ENCODE results near the gene ADCK1. TPM values are rescaled to one million over a fixed set of nuclear protein-coding genes. Genes with fewer than 3 reads are reported as not detected.
"Not testable (repeated sequence)": the region's sequence is repeated elsewhere in the genome, so short reads cannot be mapped to it uniquely, and the experiment has no call there.

Gene ADCK1
- total and polyA plus RNA-seq, 4 experiments from 2014 or later: 5.2 to 12.0 (median 5.4) TPM

- Mint-ChIP-seq H3K27me3 (no peaks in the 10 kb centered on the region), H3K27ac (no peak overlapping the region), H3K36me3 (peaks cover 16 to 25% of the 10 kb centered on the region in 2 donors), H3K4me1 (peaks cover 0 to 4% (median under 1%) of the 10 kb centered on the region in 4 donors), H3K9me3 (peaks cover 0 to 2% (median 0%) of the 10 kb centered on the region in 8 donors), H3K4me3 (no peak overlapping the region)
- no peaks in the 10 kb centered on the region for H3K9me3 ChIP-seq (ENCODE audit: control insufficient read depth in 1 of 2, low read length in 2 of 2)
- no peaks in the 10 kb centered on the region for H3K4me1 ChIP-seq (ENCODE audit: insufficient read depth, low read length)
- H3K27me3 ChIP-seq (ENCODE audit: insufficient read depth, low read length): no peaks in the 10 kb centered on the region
- CTCF ChIA-PET (ENCODE audit: partially characterized antibody): interaction anchor here (1.4 kb wide), 1 partner anchor 14 kb away, joined by 4 read pairs; no protein-coding TSS in a partner anchor
- intact Hi-C loops (cut with micrococcal nuclease): no loop called here
- H3K36me3 ChIP-seq (ENCODE audit: insufficient read depth, low read length): no peaks in the 10 kb centered on the region
- POLR2A ChIA-PET (ENCODE audit: partially characterized antibody): no interaction called here
- no peak for DNase-seq
- H3K4me3 ChIP-seq (ENCODE audit: low read length in 2 of 2): no peak overlapping the region
- H3K27ac ChIP-seq (ENCODE audit: low read depth, low read length): no peak overlapping the region
These were observed 82.7 kb downstream of the ADCK1 start for GRCh38 chr14:77882636-77883035.

GRCh38 chr14:77883131-77883846, 83.4 kb downstream of the ADCK1 start:
- no peaks in the 10 kb centered on the region for H3K27me3 ChIP-seq (ENCODE audit: insufficient read depth, low read length)
- peak overlapping the region in 1 of 7 donors; percentile 1 for H3K27ac Mint-ChIP-seq
- no peak for DNase-seq
- H3K27ac ChIP-seq (ENCODE audit: low read depth, low read length): no peak overlapping the region
- no peak overlapping the region for H3K4me3 Mint-ChIP-seq
- no peaks in the 10 kb centered on the region for H3K4me1 ChIP-seq (ENCODE audit: insufficient read depth, low read length)
- peaks cover 0 to 4% (median under 1%) of the 10 kb centered on the region in 4 donors for H3K4me1 Mint-ChIP-seq
- POLR2A ChIA-PET (ENCODE audit: partially characterized antibody): no interaction called here
- intact Hi-C loops (cut with micrococcal nuclease): no loop called here
- H3K9me3 ChIP-seq (ENCODE audit: control insufficient read depth in 1 of 2, low read length in 2 of 2): no peaks in the 10 kb centered on the region
- H3K36me3 Mint-ChIP-seq: peaks cover 20 to 32% of the 10 kb centered on the region in 2 donors
- no peaks in the 10 kb centered on the region for H3K36me3 ChIP-seq (ENCODE audit: insufficient read depth, low read length)
- CTCF ChIA-PET (ENCODE audit: partially characterized antibody): interaction anchor here (1.4 kb wide), 1 partner anchor 13 kb away, joined by 4 read pairs; no protein-coding TSS in a partner anchor
- H3K4me3 ChIP-seq (ENCODE audit: low read length in 2 of 2): no peak overlapping the region
- peaks cover 0 to 6% (median 4%) of the 10 kb centered on the region in 8 donors for H3K9me3 Mint-ChIP-seq
- no peaks in the 10 kb centered on the region for H3K27me3 Mint-ChIP-seq

GRCh38 chr14:77883847-77884238, 83.9 kb downstream of the ADCK1 start:
- intact Hi-C loops (cut with micrococcal nuclease): no loop called here
- Mint-ChIP-seq H3K9me3 (peaks cover 0 to 9% (median 6%) of the 10 kb centered on the region in 8 donors), H3K36me3 (peaks cover 26 to 37% of the 10 kb centered on the region in 2 donors), H3K4me1 (peaks cover 0 to 4% (median under 1%) of the 10 kb centered on the region in 4 donors), H3K27ac (no peak overlapping the region), H3K4me3 (no peak overlapping the region), H3K27me3 (no peaks in the 10 kb centered on the region)
- Histone ChIP-seq H3K27me3 (ENCODE audit: insufficient read depth, low read length) (no peaks in the 10 kb centered on the region), H3K4me1 (ENCODE audit: insufficient read depth, low read length) (no peaks in the 10 kb centered on the region), H3K27ac (ENCODE audit: low read depth, low read length) (no peak overlapping the region), H3K36me3 (ENCODE audit: insufficient read depth, low read length) (no peaks in the 10 kb centered on the region), H3K4me3 (ENCODE audit: low read length in 2 of 2) (no peak overlapping the region), H3K9me3 (ENCODE audit: control insufficient read depth in 1 of 2, low read length in 2 of 2) (no peaks in the 10 kb centered on the region)
- CTCF ChIA-PET (ENCODE audit: partially characterized antibody): interaction anchor here (1.4 kb wide), 1 partner anchor 13 kb away, joined by 4 read pairs; no protein-coding TSS in a partner anchor
- DNase-seq: no peak
- POLR2A ChIA-PET (ENCODE audit: partially characterized antibody): no interaction called here

GRCh38 chr14:77885367-77885766, 85.5 kb downstream of the ADCK1 start:
- Mint-ChIP-seq H3K4me1 (peaks cover 0 to 4% (median under 1%) of the 10 kb centered on the region in 4 donors), H3K36me3 (peaks cover 38 to 53% of the 10 kb centered on the region in 2 donors), H3K27ac (no peak overlapping the region), H3K27me3 (no peaks in the 10 kb centered on the region), H3K4me3 (no peak overlapping the region), H3K9me3 (peaks cover 0 to 18% (median 11%) of the 10 kb centered on the region in 8 donors)
- H3K4me1 ChIP-seq (ENCODE audit: insufficient read depth, low read length): no peaks in the 10 kb centered on the region
- ChIA-PET POLR2A (ENCODE audit: partially characterized antibody) (no interaction called here), CTCF (ENCODE audit: partially characterized antibody) (interaction anchor here (2.5 kb wide), 1 partner anchor 23 kb away, joined by 6 read pairs; no protein-coding TSS in a partner anchor)
- H3K4me3 ChIP-seq (ENCODE audit: low read length in 2 of 2): no peak overlapping the region
- DNase-seq: no peak
- intact Hi-C loops (cut with micrococcal nuclease): no loop called here
- no peaks in the 10 kb centered on the region for H3K36me3 ChIP-seq (ENCODE audit: insufficient read depth, low read length)
- H3K27ac ChIP-seq (ENCODE audit: low read depth, low read length): no peak overlapping the region
- no peaks in the 10 kb centered on the region for H3K9me3 ChIP-seq (ENCODE audit: control insufficient read depth in 1 of 2, low read length in 2 of 2)
- H3K27me3 ChIP-seq (ENCODE audit: insufficient read depth, low read length): no peaks in the 10 kb centered on the region

- H3K9me3 ChIP-seq (ENCODE audit: control insufficient read depth in 1 of 2, low read length in 2 of 2): no peaks in the 10 kb centered on the region
- no peaks in the 10 kb centered on the region for H3K27me3 Mint-ChIP-seq
- H3K9me3 Mint-ChIP-seq: peaks cover 0 to 18% (median 11%) of the 10 kb centered on the region in 8 donors
- H3K4me1 Mint-ChIP-seq: peaks cover 0 to 4% (median under 1%) of the 10 kb centered on the region in 4 donors
- ChIA-PET POLR2A (ENCODE audit: partially characterized antibody) (no interaction called here), CTCF (ENCODE audit: partially characterized antibody) (interaction anchor here (2.5 kb wide), 1 partner anchor 24 kb away, joined by 6 read pairs; no protein-coding TSS in a partner anchor)
- DNase-seq: no peak
- no peak overlapping the region for H3K4me3 ChIP-seq (ENCODE audit: low read length in 2 of 2)
- peaks cover 40 to 59% of the 10 kb centered on the region in 2 donors for H3K36me3 Mint-ChIP-seq
- no peaks in the 10 kb centered on the region for H3K27me3 ChIP-seq (ENCODE audit: insufficient read depth, low read length)
- intact Hi-C loops (cut with micrococcal nuclease): no loop called here
- H3K36me3 ChIP-seq (ENCODE audit: insufficient read depth, low read length): no peaks in the 10 kb centered on the region
- H3K4me3 Mint-ChIP-seq: no peak overlapping the region
- H3K4me1 ChIP-seq (ENCODE audit: insufficient read depth, low read length): no peaks in the 10 kb centered on the region
- no peak overlapping the region for H3K27ac Mint-ChIP-seq
- no peak overlapping the region for H3K27ac ChIP-seq (ENCODE audit: low read depth, low read length)
These were observed 86.1 kb downstream of the ADCK1 start for GRCh38 chr14:77886010-77886409.

- H3K9me3 ChIP-seq (ENCODE audit: control insufficient read depth in 1 of 2, low read length in 2 of 2); POLR2A ChIA-PET (ENCODE audit: partially characterized antibody); H3K27me3 Mint-ChIP-seq; H3K4me3 Mint-ChIP-seq; H3K4me1 Mint-ChIP-seq; H3K4me1 ChIP-seq (ENCODE audit: insufficient read depth, low read length); H3K27me3 ChIP-seq (ENCODE audit: insufficient read depth, low read length); DNase-seq; H3K36me3 ChIP-seq (ENCODE audit: insufficient read depth, low read length); H3K4me3 ChIP-seq (ENCODE audit: low read length in 2 of 2); H3K27ac Mint-ChIP-seq; intact Hi-C loops (cut with micrococcal nuclease); H3K27ac ChIP-seq (ENCODE audit: low read depth, low read length): not testable (repeated sequence)
- CTCF ChIA-PET (ENCODE audit: partially characterized antibody): interaction anchor here (0.9 to 1.3 kb wide), 2 partner anchors 26 to 27 kb away, joined by 3 read pairs; no protein-coding TSS in a partner anchor
- H3K9me3 Mint-ChIP-seq: peaks cover 0 to 18% (median 12%) of the 10 kb centered on the region in 8 donors
- H3K36me3 Mint-ChIP-seq: peaks cover 48 to 63% of the 10 kb centered on the region in 2 donors
These were observed 89.0 kb downstream of the ADCK1 start for GRCh38 chr14:77888903-77889302.

GRCh38 chr14:77889971-77890442, 90.1 kb downstream of the ADCK1 start:
- Mint-ChIP-seq H3K9me3 (peaks cover 0 to 18% (median 12%) of the 10 kb centered on the region in 8 donors), H3K4me3 (no peak overlapping the region), H3K4me1 (no peaks in the 10 kb centered on the region), H3K36me3 (peaks cover 49 to 70% of the 10 kb centered on the region in 2 donors), H3K27ac (no peak overlapping the region), H3K27me3 (no peaks in the 10 kb centered on the region)
- no peak for DNase-seq
- intact Hi-C loops (cut with micrococcal nuclease): no loop called here
- Histone ChIP-seq H3K27me3 (ENCODE audit: insufficient read depth, low read length) (no peaks in the 10 kb centered on the region), H3K27ac (ENCODE audit: low read depth, low read length) (no peak overlapping the region), H3K4me1 (ENCODE audit: insufficient read depth, low read length) (no peaks in the 10 kb centered on the region), H3K9me3 (ENCODE audit: control insufficient read depth in 1 of 2, low read length in 2 of 2) (no peaks in the 10 kb centered on the region), H3K4me3 (ENCODE audit: low read length in 2 of 2) (no peak overlapping the region), H3K36me3 (ENCODE audit: insufficient read depth, low read length) (no peaks in the 10 kb centered on the region)
- CTCF ChIA-PET (ENCODE audit: partially characterized antibody): no interaction called here
- POLR2A ChIA-PET (ENCODE audit: partially characterized antibody): no interaction called here
